ENCODE results near the gene RHBDD1.

The RHBDD1 gene

DNA sequence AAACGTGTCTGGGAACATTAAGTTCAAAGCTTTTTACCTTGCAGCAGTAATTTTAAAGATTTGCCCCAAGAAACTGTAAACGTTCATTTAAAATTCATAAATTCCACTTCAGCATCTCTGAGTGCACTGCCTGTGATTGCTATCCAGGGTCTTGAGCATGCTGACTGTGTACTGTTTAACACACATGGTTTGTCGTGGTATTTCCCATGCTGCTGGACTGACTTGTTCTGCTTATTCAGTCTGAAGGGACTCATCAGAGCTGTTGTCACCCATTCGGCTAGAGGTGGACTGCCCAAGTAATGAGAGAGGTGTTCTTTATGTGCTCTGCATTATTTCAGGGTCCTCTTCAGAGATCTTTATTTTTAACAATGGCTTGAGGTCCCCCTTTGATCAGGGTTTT, 53.1 kb downstream of the RHBDD1 start:
- Mint-ChIP-seq H3K4me1 (peaks cover 13% of the 10 kb centered on the region), H3K9me3 (no peaks in the 10 kb centered on the region), H3K27ac (peak overlapping the region; percentile 42), H3K36me3 (ENCODE audit: low read depth) (peaks cover 4% of the 10 kb centered on the region), H3K27me3 (ENCODE audit: low read depth, poor library complexity) (no peaks in the 10 kb centered on the region), H3K4me3 (no peak overlapping the region)
- no peak for DNase-seq
- TF ChIP-seq, protein P1, sequence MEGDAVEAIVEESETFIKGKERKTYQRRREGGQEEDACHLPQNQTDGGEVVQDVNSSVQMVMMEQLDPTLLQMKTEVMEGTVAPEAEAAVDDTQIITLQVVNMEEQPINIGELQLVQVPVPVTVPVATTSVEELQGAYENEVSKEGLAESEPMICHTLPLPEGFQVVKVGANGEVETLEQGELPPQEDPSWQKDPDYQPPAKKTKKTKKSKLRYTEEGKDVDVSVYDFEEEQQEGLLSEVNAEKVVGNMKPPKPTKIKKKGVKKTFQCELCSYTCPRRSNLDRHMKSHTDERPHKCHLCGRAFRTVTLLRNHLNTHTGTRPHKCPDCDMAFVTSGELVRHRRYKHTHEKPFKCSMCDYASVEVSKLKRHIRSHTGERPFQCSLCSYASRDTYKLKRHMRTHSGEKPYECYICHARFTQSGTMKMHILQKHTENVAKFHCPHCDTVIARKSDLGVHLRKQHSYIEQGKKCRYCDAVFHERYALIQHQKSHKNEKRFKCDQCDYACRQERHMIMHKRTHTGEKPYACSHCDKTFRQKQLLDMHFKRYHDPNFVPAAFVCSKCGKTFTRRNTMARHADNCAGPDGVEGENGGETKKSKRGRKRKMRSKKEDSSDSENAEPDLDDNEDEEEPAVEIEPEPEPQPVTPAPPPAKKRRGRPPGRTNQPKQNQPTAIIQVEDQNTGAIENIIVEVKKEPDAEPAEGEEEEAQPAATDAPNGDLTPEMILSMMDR (IDR thresholded peaks at IDR 0.05) = no peak

DNA sequence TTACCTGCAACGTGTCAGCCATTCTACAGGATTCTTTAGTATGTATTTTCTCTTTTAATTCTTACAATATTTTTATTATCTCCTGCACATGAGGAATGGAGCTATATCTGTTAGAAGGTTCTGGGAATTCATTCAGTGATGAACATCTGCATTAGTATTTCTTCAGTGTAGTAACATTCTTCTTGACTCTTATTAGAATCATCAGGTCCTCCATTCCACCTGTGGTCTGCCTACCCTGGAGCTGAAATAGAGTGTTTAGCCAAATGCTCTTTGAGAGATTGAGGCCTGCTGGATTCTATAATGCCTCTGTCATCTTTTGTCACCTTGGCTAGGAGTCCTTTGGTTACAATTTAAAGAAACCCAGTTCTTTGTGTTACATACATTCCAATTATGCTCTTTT, 54.4 kb downstream of the RHBDD1 start:
- no peak overlapping the region for H3K27ac Mint-ChIP-seq
- H3K4me1 Mint-ChIP-seq = peaks cover 18% of the 10 kb centered on the region
- H3K36me3 Mint-ChIP-seq (ENCODE audit: low read depth) = peaks cover 4% of the 10 kb centered on the region

GRCh38 chr2:226891780-226892590, 56.1 kb downstream of the RHBDD1 start:
- Mint-ChIP-seq H3K4me3 (no peak overlapping the region), H3K9me3 (no peaks in the 10 kb centered on the region), H3K27me3 (ENCODE audit: low read depth, poor library complexity) (no peaks in the 10 kb centered on the region), H3K36me3 (ENCODE audit: low read depth) (peaks cover 1% of the 10 kb centered on the region), H3K4me1 (peaks cover 14% of the 10 kb centered on the region), H3K27ac (no peak overlapping the region)
- no peak for DNase-seq
- TF ChIP-seq, protein P1 (IDR thresholded peaks at IDR 0.05) = no peak

More for the DNA sequence above, 54.4 kb downstream of the RHBDD1 start:
- Mint-ChIP-seq H3K4me3 (no peak overlapping the region), H3K27me3 (ENCODE audit: low read depth, poor library complexity) (no peaks in the 10 kb centered on the region), H3K9me3 (no peaks in the 10 kb centered on the region)
- DNase-seq = no peak
- TF ChIP-seq, protein P1 (IDR thresholded peaks at IDR 0.05) = no peak

DNA sequence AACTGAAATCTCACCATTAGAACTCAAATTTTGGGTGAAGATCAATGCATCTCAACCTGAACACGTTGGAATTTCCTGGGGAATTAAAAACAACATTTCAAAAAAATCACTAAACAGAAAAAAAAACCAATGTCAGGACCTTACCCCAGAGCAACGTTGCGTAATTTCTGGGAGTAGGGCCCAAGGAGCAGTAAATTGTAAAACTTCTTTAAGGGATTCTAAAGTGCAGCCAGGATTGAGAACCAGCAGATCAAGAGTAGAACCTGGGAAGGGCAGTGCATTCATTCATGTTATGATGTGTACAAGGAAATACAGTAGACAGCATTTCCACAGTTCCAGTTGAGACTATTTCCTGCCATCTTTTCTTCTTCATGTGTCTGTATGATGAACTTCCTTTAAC, 56.9 kb downstream of the RHBDD1 start:
- no peak for DNase-seq
- H3K9me3 Mint-ChIP-seq = no peaks in the 10 kb centered on the region
- peaks cover 12% of the 10 kb centered on the region for H3K4me1 Mint-ChIP-seq
- H3K27me3 Mint-ChIP-seq (ENCODE audit: low read depth, poor library complexity) = no peaks in the 10 kb centered on the region
- H3K27ac Mint-ChIP-seq = no peak overlapping the region
- H3K4me3 Mint-ChIP-seq = no peak overlapping the region
- H3K36me3 Mint-ChIP-seq (ENCODE audit: low read depth) = peaks cover 7% of the 10 kb centered on the region
- TF ChIP-seq, protein P1 (IDR thresholded peaks at IDR 0.05) = no peak

- Mint-ChIP-seq H3K9me3 (no peaks in the 10 kb centered on the region), H3K4me1 (peaks cover 11% of the 10 kb centered on the region), H3K27ac (no peak overlapping the region)
Observed at GRCh38 chr2:226893216-226893615, 57.4 kb downstream of the RHBDD1 start.

More at GRCh38 chr2:226893216-226893615, 57.4 kb downstream of the RHBDD1 start:
- Mint-ChIP-seq H3K36me3 (ENCODE audit: low read depth) (peaks cover 7% of the 10 kb centered on the region), H3K27me3 (ENCODE audit: low read depth, poor library complexity) (no peaks in the 10 kb centered on the region), H3K4me3 (no peak overlapping the region)
- DNase-seq = no peak
- TF ChIP-seq, protein P1 (IDR thresholded peaks at IDR 0.05) = no peak
